ENCODE results near the gene GBA3. TPM values are rescaled to one million over a fixed set of nuclear protein-coding genes. Genes with fewer than 3 reads are reported as not detected.

Gene GBA3
- polyA plus RNA-seq, 1 donor from 2014 or later, result not detected

DNA sequence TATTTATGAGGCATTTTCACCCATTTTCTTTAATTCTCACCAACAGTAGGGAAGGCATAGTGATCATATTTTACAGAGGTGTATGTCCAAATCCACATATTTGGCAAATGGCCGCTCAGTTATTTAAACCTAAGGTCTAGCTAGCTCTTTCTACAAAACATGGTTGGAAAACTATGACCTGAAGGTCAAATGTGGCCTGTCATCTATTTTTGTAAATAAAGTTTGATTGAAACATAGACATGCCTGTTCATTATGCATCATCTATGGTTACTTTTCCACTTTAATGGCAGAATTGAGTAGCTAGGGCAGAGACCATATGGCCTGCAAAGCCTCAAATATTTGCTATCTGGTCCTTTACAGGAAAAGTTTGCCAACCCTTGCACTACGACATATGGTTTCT is 44.2 kb downstream of the GBA3 start:
- Histone ChIP-seq H3K27ac (ENCODE audit: low read length) (no peak overlapping the region), H3K9ac (ENCODE audit: low read length) (no peak overlapping the region)
- TF ChIP-seq, protein P1, sequence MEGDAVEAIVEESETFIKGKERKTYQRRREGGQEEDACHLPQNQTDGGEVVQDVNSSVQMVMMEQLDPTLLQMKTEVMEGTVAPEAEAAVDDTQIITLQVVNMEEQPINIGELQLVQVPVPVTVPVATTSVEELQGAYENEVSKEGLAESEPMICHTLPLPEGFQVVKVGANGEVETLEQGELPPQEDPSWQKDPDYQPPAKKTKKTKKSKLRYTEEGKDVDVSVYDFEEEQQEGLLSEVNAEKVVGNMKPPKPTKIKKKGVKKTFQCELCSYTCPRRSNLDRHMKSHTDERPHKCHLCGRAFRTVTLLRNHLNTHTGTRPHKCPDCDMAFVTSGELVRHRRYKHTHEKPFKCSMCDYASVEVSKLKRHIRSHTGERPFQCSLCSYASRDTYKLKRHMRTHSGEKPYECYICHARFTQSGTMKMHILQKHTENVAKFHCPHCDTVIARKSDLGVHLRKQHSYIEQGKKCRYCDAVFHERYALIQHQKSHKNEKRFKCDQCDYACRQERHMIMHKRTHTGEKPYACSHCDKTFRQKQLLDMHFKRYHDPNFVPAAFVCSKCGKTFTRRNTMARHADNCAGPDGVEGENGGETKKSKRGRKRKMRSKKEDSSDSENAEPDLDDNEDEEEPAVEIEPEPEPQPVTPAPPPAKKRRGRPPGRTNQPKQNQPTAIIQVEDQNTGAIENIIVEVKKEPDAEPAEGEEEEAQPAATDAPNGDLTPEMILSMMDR (IDR thresholded peaks at IDR 0.05; ENCODE audit: poor library complexity, severe bottlenecking), result no peak
- TF ChIP-seq EP300 (conservative IDR thresholded peaks at IDR 0.05; ENCODE audit: poor library complexity, severe bottlenecking) (no peak), MXI1 (conservative IDR thresholded peaks at IDR 0.05; ENCODE audit: poor library complexity, severe bottlenecking) (no peak), POLR2AphosphoS5 (IDR thresholded peaks at IDR 0.05) (no peak), SMC3 (conservative IDR thresholded peaks at IDR 0.05; ENCODE audit: poor library complexity) (no peak), RAD21 (conservative IDR thresholded peaks at IDR 0.05) (no peak), TAF1 (IDR thresholded peaks at IDR 0.05; ENCODE audit: low read depth) (no peak), EZH2 (IDR thresholded peaks at IDR 0.05; ENCODE audit: borderline replicate concordance, insufficient read depth, low read length, poor library complexity, severe bottlenecking) (no peak)
- TF ChIP-seq, protein P2, sequence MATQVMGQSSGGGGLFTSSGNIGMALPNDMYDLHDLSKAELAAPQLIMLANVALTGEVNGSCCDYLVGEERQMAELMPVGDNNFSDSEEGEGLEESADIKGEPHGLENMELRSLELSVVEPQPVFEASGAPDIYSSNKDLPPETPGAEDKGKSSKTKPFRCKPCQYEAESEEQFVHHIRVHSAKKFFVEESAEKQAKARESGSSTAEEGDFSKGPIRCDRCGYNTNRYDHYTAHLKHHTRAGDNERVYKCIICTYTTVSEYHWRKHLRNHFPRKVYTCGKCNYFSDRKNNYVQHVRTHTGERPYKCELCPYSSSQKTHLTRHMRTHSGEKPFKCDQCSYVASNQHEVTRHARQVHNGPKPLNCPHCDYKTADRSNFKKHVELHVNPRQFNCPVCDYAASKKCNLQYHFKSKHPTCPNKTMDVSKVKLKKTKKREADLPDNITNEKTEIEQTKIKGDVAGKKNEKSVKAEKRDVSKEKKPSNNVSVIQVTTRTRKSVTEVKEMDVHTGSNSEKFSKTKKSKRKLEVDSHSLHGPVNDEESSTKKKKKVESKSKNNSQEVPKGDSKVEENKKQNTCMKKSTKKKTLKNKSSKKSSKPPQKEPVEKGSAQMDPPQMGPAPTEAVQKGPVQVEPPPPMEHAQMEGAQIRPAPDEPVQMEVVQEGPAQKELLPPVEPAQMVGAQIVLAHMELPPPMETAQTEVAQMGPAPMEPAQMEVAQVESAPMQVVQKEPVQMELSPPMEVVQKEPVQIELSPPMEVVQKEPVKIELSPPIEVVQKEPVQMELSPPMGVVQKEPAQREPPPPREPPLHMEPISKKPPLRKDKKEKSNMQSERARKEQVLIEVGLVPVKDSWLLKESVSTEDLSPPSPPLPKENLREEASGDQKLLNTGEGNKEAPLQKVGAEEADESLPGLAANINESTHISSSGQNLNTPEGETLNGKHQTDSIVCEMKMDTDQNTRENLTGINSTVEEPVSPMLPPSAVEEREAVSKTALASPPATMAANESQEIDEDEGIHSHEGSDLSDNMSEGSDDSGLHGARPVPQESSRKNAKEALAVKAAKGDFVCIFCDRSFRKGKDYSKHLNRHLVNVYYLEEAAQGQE (IDR thresholded peaks at IDR 0.05; ENCODE audit: borderline replicate concordance), result no peak

DNA sequence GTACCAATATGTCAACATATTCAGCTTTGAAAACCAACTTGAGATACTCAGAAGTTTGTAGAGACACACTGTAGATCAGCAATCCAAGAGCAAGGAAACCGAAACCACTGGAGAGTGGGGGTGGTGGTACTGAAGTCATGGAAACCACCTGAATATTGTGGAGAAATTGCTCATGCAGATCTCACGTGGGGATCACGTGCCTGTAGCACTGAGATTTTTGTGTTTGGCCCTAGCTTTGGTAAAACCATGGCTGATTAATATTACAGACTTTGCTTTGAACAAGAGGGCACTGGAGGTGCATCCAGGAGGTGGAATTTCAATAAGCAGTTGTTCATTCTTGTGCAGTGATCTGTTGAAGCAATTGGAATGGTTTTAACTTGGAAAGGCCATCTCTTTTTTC is 47.2 kb downstream of the GBA3 start:
- Histone ChIP-seq H4K20me1 (ENCODE audit: insufficient read depth) (no peaks in the 10 kb centered on the region), H3F3A (ENCODE audit: insufficient read depth, low read length, poor library complexity, severe bottlenecking) (no peaks in the 10 kb centered on the region), H3K4me3 (ENCODE audit: low read length) (no peak overlapping the region), H3K27ac (ENCODE audit: low read length) (no peak overlapping the region), H3K36me3 (ENCODE audit: insufficient read depth, low read length) (no peaks in the 10 kb centered on the region), H3K27me3 (ENCODE audit: insufficient read depth, low read depth, low read length) (no peaks in the 10 kb centered on the region), H3K4me2 (ENCODE audit: low read length) (no peak overlapping the region), H2AFZ (ENCODE audit: low read depth, low read length) (no peak overlapping the region), H3K79me2 (replicated peaks; ENCODE audit: insufficient read depth, low read length) (no peaks in the 10 kb centered on the region), H3K9me2 (ENCODE audit: insufficient read depth, low read length) (no peaks in the 10 kb centered on the region), H3K9me3 (ENCODE audit: low read length) (no peaks in the 10 kb centered on the region), H3K9ac (ENCODE audit: low read length) (no peak overlapping the region)
- TF ChIP-seq, protein P2 (IDR thresholded peaks at IDR 0.05; ENCODE audit: borderline replicate concordance), result no peak
- TF ChIP-seq SMC3 (conservative IDR thresholded peaks at IDR 0.05; ENCODE audit: poor library complexity) (no peak), EP300 (conservative IDR thresholded peaks at IDR 0.05; ENCODE audit: poor library complexity, severe bottlenecking) (no peak), TAF1 (IDR thresholded peaks at IDR 0.05; ENCODE audit: low read depth) (no peak), MXI1 (conservative IDR thresholded peaks at IDR 0.05; ENCODE audit: poor library complexity, severe bottlenecking) (no peak), RAD21 (conservative IDR thresholded peaks at IDR 0.05) (no peak), EZH2 (IDR thresholded peaks at IDR 0.05; ENCODE audit: borderline replicate concordance, insufficient read depth, low read length, poor library complexity, severe bottlenecking) (no peak), POLR2AphosphoS5 (IDR thresholded peaks at IDR 0.05) (no peak)
- TF ChIP-seq, protein P1 (IDR thresholded peaks at IDR 0.05; ENCODE audit: poor library complexity, severe bottlenecking), result no peak

More for the DNA sequence above, 44.2 kb downstream of the GBA3 start:
- Histone ChIP-seq H3K4me3 (ENCODE audit: low read length) (no peak overlapping the region), H3K27me3 (ENCODE audit: insufficient read depth, low read depth, low read length) (no peaks in the 10 kb centered on the region), H3K36me3 (ENCODE audit: insufficient read depth, low read length) (no peaks in the 10 kb centered on the region), H3F3A (ENCODE audit: insufficient read depth, low read length, poor library complexity, severe bottlenecking) (no peaks in the 10 kb centered on the region), H4K20me1 (ENCODE audit: insufficient read depth) (no peaks in the 10 kb centered on the region), H3K79me2 (replicated peaks; ENCODE audit: insufficient read depth, low read length) (no peaks in the 10 kb centered on the region), H3K9me2 (ENCODE audit: insufficient read depth, low read length) (no peaks in the 10 kb centered on the region), H3K4me2 (ENCODE audit: low read length) (no peak overlapping the region), H2AFZ (ENCODE audit: low read depth, low read length) (no peak overlapping the region), H3K9me3 (ENCODE audit: low read length) (no peaks in the 10 kb centered on the region)
